GM21529 (cell line): ENCODE measurements around the gene KCNIP1.
A peak's percentile ranks its signal among the peaks of the same experiment; 100 is the strongest.
"Not testable (repeated sequence)": the region's sequence is repeated elsewhere in the genome, so short reads cannot be mapped to it uniquely, and the experiment has no call there.

ENCODE experiments used
- ATAC-seq: cut with Tn5 transposase; IDR thresholded peaks from one replicate; pipeline ENCODE4 v1.9.1; 2021; ENCODE audit not compliant: unreplicated experiment

The KCNIP1 gene

DNA sequence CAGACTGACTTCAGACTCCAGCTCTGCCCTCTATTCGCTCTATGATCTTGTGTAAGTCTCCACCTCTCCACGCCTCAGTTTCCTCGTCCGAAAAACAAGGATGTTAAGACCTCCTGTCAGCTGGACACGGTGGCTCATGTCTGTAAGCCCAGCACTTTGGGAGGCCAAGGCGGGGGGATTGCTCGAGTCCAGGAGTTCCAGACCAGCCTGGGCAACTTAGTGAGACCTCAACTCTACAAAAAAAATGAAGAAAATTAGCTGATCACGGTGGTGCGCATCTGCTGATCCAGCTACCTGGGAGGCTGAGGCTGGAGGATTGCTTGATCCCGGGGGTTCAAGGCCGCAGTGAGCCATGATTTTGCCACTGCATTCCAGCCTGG lies 243.1 kb downstream of the KCNIP1 start:
- no peak for ATAC-seq

DNA sequence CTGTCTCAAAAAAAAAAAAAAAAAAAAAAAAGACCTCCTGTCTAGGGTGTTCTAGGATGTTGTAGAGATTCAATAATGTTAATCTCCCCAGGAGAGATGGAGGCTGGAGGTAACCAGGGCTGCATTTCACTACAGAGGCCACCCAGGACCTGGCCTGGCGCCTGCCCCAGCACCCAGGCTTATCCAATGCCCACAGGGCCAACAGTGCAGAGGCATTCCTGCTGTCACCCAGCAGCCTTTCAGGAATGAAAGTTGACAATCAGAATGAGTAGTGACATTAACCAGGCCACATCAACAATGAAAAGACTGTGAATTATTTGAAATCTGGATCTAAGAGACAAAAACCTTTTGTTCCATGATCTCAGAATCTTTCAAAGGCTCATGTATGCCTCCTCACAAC lies 243.5 kb downstream of the KCNIP1 start:
- ATAC-seq, result no peak

DNA sequence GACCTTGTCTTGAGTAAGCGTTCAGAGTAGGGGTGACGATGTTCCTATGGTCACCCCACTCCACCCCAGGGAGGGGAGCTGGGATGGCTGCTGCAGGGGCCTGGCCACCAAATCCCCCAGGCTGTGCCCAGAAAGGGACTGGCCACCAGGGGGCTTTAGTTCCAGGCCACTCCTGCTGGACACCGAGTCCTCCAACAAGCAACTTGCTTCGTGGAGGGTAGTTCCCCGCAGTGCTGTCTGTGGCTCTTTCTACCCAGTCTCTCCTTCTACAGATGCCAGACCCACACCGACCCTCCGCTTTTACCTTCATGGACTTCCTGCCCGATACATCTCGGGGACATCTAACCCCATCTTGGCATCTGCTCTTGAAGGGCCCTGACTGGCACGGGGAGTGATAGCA lies 244.0 kb downstream of the KCNIP1 start:
- no peak for ATAC-seq

DNA sequence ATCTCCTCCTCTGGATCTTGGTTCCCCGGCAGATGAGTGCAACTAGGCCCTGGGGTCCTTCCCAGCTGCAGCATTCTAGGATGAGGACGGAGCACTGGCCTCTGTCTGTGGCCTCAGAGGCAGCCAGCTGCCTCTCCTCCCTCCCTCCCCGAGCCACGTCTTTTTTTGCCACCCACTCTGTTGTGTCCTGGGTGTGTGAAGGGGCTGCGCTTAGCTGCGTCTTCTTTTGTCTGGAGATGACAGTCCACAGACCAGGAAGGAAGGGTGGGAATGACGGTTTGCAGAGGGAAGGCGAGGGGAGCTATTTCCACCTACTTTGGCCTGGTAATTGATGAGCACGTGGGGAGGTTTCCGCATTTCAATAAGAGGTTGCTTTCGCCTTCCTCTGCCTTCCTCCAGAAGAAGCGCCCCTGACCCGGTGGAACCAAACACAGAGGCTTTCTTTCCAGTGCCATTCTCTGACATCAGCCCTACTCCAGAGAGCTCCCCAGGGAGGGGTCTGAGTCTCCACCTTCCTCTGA lies 245.2 kb downstream of the KCNIP1 start:
- no peak for ATAC-seq

DNA sequence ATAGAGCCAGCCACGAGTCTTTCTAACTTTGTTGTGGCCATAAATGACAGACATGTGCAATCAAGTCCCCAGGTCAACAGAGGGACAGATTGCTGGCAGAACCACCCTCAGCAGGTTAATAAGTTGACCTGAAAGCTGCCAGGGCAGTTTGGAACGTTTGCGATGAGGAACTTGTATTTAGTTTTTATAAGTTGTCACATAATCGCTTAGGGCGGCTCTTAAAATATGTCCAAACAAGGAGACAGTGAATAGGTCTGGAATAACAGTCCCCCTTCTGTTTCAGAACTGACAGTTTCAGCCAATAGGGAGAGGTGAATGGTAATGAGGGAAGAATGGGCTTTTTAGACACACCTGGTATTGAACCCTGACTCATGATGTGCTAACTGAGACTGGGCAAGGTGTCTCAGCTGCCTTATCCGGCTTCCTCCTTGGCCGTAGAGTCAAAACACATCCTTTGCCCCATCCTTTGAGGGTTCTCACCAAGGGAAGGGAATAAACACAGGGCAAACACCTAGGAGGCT lies 246.2 kb downstream of the KCNIP1 start:
- no peak for ATAC-seq

DNA sequence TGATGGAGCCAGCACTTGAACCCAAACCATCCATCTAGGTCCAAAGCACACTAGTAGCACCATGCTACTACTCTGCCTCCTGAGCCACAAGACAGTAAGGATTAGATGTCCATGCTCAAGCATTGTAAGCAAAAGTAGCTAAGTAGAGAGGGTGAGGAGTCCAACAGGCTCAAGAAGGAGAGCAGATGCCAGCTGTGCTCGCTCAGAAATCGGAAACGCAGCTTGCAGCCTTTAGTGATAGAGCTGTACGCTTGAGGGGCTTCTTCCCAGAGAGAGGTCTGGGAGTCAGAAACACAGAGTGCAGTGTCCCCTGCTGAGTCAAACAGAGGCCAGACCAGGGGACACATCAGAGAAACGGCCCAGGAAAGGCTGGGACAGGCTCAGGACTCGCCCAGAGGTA lies 247.0 kb downstream of the KCNIP1 start:
- no peak for ATAC-seq

DNA sequence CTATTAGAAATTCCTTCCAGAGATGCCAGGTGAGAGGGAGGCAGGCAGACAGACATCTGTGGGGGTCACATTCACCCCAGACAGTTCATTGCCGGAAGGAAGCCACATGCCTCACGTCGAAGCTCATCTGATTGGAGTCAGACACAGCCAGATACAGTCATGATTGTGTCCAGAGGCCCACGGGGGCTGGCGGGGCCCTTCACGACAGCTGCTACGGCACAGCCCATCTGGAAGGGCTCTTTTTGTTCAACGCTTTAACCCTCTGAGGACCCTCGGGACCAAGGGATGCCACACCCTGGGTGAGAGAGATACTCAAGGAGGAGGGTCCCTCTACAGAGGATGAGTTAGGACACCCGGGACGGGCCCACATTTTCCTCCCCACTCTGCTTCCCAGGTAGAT lies 247.8 kb downstream of the KCNIP1 start:
- no peak for ATAC-seq

DNA sequence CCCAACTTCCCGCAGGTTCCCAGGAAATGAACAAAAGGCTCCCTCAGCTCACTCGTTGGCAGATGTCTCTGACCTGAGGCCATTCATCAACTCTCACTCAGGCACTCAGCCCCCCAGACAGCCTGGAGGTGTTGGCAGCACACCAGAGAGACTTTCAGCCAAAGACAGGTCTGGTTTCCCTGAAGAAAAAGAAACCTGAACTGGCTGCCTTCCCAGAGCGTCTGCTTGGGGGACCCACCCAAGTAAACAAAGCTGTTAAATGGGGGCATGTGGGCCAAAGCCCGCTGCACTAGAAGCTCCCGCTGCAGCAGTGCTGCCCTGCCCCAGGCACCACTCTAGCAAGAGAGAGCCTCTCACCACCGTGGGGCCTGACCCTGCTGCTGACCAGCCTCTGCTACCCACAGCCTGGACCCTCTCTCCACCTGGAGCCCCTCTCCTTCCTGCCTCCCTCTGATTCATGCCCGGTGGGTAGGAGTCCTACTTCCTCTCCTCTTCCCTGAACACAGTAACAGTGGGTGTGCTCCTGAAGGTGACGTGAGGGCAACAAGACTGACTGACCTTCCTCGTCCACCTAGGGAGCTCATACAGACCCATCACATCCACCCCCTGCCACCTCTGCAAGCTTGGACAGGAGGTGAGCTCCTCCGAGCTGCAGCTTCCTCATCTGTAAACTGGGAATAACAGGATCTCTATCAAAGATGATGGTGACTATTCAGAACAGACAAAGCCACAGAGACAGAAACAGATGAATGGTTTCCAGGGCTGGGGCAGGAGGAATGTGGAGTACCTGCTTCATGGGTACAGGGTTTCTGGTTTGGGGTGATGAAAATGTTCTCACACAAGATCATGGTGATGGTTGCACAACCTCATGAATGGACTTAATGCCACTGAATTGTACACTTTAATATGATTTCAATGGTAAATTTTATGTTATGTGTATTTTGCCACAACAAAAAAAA lies 248.7 kb downstream of the KCNIP1 start:
- no peak for ATAC-seq

DNA sequence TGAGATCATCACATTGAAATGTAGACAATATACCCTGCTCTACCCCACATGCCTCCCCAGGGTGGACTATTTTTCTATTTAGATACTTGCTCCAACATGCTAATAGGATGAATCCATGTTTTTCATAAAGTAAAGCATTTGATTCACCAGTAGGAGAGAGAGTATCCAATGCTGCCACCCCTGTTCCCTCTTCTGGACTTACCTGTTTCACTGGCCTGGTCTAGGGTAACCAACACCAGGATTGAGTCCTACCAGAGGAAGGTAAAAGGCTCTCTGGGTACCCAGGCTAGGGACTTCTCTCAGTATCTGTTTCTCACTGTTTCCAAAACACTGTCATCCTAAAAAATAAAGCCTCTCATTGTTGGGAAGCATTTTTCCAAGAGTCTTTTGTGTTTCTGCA lies 249.5 kb downstream of the KCNIP1 start:
- ATAC-seq, result no peak

DNA sequence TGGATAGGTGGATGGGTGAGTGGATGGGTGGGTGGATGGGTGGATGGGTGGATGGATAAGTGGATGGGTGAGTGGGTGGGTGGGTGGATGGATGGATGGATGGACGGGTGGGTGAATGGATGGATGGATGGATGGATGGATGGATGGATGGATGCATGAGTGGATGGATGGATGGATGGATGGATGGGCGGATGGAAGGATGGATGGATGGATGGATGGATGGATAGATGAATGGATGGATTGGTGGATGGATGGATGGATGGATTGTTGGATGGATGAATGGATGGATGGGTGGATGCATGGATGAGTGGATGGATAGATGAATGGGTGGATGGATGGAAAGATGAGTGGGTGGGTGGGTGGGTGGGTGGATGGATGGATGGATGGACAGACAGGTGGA lies 250.7 kb downstream of the KCNIP1 start:
- not testable (repeated sequence) for ATAC-seq

DNA sequence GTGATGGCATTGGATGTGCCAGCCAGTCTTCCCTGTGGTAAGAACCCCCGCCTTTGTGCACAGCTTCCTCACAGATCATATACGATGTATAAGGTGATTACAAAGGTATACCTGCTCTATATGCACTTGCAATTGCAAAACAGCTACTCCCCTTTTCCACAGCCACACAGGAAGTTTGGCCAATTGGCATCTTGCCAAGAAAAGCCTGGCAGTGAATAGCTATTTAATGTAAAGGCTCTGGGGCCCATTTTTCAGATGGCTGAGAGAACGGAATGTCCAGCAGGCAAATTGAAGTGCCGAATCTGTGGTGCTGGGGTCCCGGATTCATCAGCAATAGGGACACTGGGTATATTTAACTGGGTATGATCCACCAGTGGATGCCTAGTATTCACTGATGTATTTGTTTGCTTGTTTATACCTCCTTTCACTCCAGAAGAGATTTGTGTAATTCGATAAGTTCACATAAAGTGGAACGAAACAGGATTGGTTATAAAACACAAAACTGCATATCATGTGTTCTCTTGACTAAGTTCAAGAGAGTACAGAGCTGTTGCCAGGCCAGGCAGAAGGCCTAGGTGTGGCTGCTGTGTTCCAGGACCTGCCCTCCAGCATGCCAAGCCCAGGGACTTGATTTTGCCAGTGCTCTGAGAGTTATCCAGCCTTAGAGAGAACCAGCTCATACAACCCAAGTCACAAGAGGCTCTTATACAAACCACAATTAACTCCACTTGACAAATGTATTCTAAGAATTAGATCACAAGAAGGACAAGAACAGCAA lies 252.0 kb downstream of the KCNIP1 start:
- ATAC-seq, result no peak

DNA sequence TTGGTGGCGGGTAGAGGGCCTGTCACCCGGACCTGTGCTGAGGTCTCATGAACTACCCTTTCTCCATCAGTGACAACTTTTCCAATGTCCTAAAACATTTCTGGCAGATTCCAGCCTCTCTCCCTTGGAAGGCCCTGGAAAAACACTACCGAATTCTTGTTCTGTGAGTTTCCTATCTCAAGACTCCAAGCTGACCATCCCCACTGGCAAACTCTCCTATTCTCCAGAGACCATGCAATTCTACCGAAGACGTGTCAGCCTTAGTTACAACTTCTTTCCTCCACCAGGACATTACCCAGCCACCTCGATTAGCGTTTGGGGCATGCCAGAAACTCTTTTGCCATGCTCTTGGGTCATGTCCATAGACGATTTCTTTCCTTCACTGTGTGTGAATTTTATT lies 252.9 kb downstream of the KCNIP1 start:
- ATAC-seq, result no peak

DNA sequence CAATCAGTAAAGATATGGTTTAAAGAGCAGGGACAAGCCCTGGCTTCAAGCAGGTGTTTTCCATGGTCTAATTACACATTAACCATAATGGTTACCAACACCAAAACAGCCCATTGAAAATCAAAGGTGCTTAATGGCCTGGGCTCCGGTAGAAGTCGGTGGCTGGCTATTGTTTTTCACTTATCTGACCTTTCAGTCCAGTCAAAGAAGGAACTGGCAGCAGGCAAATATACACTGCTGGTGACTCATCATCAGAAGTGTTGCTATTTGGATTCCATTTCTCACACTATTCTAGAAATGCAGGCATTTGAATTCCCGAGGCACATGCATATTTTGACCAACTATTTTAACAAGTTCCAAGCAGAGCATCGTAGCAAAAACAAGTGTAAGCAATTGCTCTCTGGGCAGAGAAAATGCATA lies 253.4 kb downstream of the KCNIP1 start:
- peak; percentile 84 for ATAC-seq

DNA sequence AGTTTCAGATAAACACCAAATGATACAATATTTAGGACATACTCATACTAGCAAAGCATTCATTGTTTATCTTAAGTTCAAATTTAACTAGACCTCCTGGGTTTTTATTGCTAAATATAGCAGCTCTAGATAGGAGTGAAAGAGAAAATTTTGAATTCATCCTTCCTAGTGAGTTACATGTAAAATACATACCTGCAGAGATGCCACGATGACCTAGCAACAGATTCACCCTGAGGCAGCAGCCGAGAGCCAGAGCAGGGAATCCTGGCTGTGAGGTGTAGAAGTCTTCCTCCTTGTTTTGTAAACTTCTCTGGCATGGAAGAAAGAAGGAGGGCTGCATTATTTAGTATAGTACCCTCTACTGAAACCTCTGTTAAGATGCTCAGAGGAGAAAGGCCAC lies 253.8 kb downstream of the KCNIP1 start:
- no peak for ATAC-seq

DNA sequence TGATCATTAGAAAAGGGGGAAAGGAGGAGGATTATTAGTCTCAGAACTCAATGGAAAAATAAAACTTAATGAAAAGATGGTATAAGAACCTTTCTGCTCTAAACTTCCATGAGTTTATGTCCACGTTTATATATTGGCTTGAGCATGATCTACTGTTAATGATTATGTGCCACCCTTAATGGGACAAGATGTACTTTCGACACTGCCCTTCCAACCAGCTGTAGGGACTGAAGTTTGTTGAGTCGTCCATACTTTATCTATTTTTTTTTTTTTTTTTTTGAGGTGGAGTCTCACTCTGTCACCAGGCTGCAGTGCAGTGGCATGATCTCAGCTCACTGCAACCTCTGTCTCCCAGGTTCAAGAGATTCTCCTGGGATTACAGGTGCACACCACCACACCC lies 254.7 kb downstream of the KCNIP1 start:
- no peak for ATAC-seq

DNA sequence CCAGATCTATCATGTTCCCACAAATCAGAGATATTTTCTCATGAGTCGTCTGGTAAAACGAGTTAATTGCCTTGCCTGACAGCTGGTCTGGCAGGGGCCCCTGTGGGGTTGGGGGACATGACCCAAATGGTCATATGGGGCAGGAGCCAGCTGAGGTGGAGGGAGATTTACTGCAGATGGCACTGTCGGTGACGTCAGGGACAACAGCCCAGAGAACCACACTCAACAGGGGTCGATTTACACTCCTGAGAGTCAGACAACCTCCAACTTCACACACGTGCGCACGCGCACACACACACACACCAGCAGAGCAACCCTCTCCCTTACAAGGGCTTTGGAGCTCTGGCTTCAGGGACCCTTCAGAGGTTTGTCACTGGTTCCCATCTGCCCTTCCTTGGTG lies 256.3 kb downstream of the KCNIP1 start:
- ATAC-seq, result no peak

DNA sequence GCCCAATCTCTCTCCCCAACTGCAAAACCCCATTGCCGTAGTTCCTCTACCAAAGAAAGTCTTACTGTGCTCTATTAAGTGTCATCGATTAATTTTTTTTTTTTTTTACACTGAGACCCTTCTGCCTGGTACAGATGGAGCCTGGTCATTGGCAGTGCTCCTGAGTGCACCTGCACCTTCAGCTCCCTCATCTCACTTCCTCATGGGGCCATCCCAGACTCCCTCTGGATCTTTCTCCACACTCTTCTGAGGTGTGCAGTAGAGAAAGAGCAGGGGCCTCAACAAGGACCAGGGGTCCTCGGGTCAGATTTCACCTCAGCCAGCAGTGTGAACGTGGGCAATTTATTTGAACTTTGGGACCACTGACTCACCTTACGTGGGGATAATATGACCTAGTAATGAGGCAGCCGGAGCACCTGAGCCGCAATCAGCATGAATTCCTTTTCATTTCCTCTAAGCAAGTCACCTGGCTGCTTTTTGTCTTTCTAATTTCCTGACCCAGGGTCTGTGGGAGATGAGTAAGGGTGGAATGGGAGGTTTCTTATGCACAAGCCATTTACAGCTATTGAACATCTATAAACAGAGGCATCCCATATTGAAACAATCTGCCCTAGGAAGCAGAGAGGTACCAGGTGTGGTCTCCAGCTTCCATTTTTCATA lies 257.4 kb downstream of the KCNIP1 start:
- no peak for ATAC-seq

DNA sequence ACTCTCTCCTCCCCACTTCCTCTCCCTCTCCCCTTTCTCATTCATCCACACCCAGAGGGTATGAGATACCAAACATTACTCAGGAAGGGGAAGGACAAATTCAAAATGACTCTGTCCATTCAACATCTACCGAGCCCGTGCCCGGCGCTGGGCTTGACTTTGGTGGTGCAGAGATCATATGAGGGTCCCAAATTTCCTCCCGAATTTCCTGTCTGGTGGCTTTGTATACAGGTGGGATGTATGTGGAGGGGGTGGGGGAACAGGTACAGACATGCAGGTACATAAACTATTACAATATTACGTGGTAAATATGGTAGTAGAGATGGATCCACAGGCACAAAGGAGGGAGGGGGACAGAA lies 257.9 kb downstream of the KCNIP1 start:
- ATAC-seq, result no peak

DNA sequence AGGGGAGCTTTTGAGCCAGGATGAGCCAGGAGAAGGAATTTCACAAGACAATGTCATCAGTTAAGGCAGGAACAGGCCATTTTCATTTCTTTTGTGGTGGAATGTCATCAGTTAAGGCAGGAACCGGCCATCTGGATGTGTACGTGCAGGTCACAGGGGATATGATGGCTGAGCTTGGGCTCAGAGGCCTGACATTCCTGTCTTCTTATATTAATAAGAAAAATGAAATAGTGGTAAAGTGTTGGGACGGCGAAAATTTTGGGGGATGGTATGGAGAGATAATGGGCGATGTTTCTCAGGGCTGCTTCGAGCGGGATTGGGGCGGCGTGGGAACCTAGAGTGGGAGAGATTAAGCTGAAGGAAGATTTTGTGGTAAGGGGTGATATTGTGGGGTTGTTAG lies 258.5 kb downstream of the KCNIP1 start:
- not testable (repeated sequence) for ATAC-seq

DNA sequence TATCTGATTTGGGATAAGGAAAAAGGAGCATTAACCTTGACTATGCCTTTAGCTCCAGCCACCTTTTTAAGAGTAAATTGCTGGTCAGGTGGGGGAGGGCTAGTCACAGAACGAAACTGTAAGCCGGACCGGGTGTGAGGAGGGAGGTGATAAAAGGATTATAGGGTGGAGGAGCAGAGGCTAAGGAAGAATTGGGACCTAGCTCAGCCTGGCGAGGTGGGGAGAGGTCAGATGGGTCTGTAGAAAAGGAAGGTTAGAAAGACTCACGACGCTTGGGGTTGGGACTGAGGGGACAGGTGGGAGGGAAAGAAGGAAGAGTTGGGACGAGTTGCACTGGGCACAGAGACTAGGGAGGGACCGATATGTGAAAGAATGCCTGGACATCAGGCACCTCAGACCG lies 262.0 kb downstream of the KCNIP1 start:
- ATAC-seq, result not testable (repeated sequence)

DNA sequence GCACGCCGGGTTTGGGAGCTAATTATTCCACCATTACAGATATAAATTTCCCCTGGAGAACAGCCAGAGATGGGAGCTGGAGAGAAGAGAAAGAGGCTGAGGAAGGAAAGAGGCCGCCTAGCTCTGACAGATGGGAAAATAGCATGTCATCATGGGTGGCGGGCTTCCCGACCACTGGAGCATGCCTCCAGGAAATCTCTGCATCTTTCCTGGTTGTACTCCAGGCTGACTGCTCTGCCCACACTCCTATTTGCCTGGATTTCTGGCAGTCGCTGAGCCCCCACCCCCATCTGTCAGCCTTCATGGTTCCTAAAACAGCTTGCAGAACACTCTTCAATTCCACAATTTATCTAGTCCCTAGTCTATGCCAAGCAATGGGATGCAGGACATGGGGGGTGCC lies 265.4 kb downstream of the KCNIP1 start:
- ATAC-seq, result no peak
